Measurements from ENCODE around the gene SCAND1. TPM values are rescaled to one million over a fixed set of nuclear protein-coding genes. Genes with fewer than 3 reads are reported as not detected.

Gene SCAND1
- total and polyA plus RNA-seq, 9 of the 15 experiments (the other 6 are each of a cell fraction or from before 2014, with no cell fraction given) = 0.08 to 94.0 (median 5.8) TPM

DNA sequence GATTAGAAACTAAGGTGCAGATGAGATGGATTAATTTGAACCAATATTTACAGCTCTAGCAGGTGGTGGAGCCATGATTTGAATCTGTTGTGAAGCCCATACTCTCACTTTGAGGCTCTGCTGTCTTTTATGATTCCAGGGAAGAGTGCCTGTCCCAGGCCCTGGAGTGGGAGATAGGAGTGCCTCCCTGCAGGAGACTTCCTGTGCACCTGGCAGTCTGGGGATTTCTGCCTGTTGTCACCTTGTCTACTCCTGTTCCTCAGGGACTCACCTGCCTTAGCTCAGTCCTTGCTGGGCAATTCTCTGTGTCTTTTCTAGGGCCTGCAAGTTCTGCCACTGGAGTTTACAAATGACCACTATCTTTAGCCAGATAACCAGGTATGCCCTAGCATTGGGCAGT, 46.3 kb downstream of the SCAND1 start:
- no peaks in the 10 kb centered on the region for H3K9me3 ChIP-seq (replicated peaks; ENCODE audit: control insufficient read depth, insufficient read depth, low read depth, low read length)
- ATAC-seq (no peak; the same call in 1 of the 3 replicates), FAIRE-seq (no peak), DNase-seq (ENCODE audit: extremely low read depth in 1 of 4, low spot score in 3 of 4) (no peak)
- H3K9ac ChIP-seq (ENCODE audit: insufficient read depth in 1 of 2, low read depth in 2 of 2, low read length in 2 of 2) = peak overlapping the region in 1 of 2 experiments; percentile 54; a peak in 1 of 4 replicates
- POLR2A ChIA-PET = interaction anchor here (0.6 to 1.8 kb wide), 2 partner anchors 165 to 331 kb away, joined by 3 to 7 read pairs; partner anchors contain the start of gene RBM39
- H3K9me1 ChIP-seq (ENCODE audit: control insufficient read depth, insufficient read depth, low read length) = no peaks in the 10 kb centered on the region
- no peaks in the 10 kb centered on the region for H3K27me3 ChIP-seq (ENCODE audit: control insufficient read depth in 2 of 2, insufficient read depth in 2 of 2, low read length in 2 of 2)
- no TSS peak for BruUV-seq (replicated peaks)
- H3K27ac ChIP-seq (ENCODE audit: extremely low read depth, low read depth, low read length) = no peak overlapping the region
- H3K4me1 ChIP-seq (replicated peaks in 1 of 2; ENCODE audit: control insufficient read depth in 2 of 2, insufficient read depth in 2 of 2, low read length in 2 of 2) = peaks cover 20 to 53% of the 10 kb centered on the region in 2 experiments
- no peak overlapping the region for H2AFZ ChIP-seq (ENCODE audit: low read depth, low read length)
- no peak overlapping the region for H3K4me2 ChIP-seq (ENCODE audit: insufficient read depth, low read length)
- intact Hi-C loops (cut with micrococcal nuclease) = loop anchor here (10.0 kb wide), 1 partner anchor 133 kb away; the partner anchor contains the start of gene PHF20
- CTCF ChIA-PET (ENCODE audit: low intra/inter-chr PET ratio) = no interaction called here
- H3K79me2 ChIP-seq (ENCODE audit: control insufficient read depth, insufficient read depth, low read length) = peaks cover 10% of the 10 kb centered on the region; the same call in 2 of the 3 replicates
- peaks cover 22% of the 10 kb centered on the region; the same call in 2 of the 3 replicates for H3K36me3 ChIP-seq (ENCODE audit: control insufficient read depth, insufficient read depth, low read length)
- in situ Hi-C loops (cut with MboI) = no loop called here
- H4K20me1 ChIP-seq (replicated peaks; ENCODE audit: control insufficient read depth, insufficient read depth, low read length) = peaks cover 5% of the 10 kb centered on the region; the same call in 1 of the 2 replicates
- H3K4me3 ChIP-seq = no peak overlapping the region
- TF ChIP-seq TRIM28 (IDR thresholded peaks at IDR 0.05) (no peak), ERF (CRISPR knock-in tag; IDR thresholded peaks at IDR 0.05) (no peak), EHMT2 (IDR thresholded peaks at IDR 0.05) (no peak), SMARCC2 (IDR thresholded peaks at IDR 0.05; ENCODE audit: low read depth) (no peak), ASH1L (IDR thresholded peaks at IDR 0.05; ENCODE audit: borderline replicate concordance, low read depth, partially characterized antibody) (no peak), ETV5 (CRISPR knock-in tag; IDR thresholded peaks at IDR 0.05; ENCODE audit: low read depth) (no peak), KDM5B (IDR thresholded peaks at IDR 0.05; ENCODE audit: insufficient replicate concordance, low read depth, low read length) (no peak)
- TF ChIP-seq, protein P1, sequence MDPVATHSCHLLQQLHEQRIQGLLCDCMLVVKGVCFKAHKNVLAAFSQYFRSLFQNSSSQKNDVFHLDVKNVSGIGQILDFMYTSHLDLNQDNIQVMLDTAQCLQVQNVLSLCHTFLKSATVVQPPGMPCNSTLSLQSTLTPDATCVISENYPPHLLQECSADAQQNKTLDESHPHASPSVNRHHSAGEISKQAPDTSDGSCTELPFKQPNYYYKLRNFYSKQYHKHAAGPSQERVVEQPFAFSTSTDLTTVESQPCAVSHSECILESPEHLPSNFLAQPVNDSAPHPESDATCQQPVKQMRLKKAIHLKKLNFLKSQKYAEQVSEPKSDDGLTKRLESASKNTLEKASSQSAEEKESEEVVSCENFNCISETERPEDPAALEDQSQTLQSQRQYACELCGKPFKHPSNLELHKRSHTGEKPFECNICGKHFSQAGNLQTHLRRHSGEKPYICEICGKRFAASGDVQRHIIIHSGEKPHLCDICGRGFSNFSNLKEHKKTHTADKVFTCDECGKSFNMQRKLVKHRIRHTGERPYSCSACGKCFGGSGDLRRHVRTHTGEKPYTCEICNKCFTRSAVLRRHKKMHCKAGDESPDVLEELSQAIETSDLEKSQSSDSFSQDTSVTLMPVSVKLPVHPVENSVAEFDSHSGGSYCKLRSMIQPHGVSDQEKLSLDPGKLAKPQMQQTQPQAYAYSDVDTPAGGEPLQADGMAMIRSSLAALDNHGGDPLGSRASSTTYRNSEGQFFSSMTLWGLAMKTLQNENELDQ (CRISPR knock-in tag; IDR thresholded peaks at IDR 0.05; ENCODE audit: borderline replicate concordance) = no peak
- TF ChIP-seq, protein P2, sequence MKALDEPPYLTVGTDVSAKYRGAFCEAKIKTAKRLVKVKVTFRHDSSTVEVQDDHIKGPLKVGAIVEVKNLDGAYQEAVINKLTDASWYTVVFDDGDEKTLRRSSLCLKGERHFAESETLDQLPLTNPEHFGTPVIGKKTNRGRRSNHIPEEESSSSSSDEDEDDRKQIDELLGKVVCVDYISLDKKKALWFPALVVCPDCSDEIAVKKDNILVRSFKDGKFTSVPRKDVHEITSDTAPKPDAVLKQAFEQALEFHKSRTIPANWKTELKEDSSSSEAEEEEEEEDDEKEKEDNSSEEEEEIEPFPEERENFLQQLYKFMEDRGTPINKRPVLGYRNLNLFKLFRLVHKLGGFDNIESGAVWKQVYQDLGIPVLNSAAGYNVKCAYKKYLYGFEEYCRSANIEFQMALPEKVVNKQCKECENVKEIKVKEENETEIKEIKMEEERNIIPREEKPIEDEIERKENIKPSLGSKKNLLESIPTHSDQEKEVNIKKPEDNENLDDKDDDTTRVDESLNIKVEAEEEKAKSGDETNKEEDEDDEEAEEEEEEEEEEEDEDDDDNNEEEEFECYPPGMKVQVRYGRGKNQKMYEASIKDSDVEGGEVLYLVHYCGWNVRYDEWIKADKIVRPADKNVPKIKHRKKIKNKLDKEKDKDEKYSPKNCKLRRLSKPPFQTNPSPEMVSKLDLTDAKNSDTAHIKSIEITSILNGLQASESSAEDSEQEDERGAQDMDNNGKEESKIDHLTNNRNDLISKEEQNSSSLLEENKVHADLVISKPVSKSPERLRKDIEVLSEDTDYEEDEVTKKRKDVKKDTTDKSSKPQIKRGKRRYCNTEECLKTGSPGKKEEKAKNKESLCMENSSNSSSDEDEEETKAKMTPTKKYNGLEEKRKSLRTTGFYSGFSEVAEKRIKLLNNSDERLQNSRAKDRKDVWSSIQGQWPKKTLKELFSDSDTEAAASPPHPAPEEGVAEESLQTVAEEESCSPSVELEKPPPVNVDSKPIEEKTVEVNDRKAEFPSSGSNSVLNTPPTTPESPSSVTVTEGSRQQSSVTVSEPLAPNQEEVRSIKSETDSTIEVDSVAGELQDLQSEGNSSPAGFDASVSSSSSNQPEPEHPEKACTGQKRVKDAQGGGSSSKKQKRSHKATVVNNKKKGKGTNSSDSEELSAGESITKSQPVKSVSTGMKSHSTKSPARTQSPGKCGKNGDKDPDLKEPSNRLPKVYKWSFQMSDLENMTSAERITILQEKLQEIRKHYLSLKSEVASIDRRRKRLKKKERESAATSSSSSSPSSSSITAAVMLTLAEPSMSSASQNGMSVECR (CRISPR knock-in tag; IDR thresholded peaks at IDR 0.05) = no peak
- TF ChIP-seq, protein P3, sequence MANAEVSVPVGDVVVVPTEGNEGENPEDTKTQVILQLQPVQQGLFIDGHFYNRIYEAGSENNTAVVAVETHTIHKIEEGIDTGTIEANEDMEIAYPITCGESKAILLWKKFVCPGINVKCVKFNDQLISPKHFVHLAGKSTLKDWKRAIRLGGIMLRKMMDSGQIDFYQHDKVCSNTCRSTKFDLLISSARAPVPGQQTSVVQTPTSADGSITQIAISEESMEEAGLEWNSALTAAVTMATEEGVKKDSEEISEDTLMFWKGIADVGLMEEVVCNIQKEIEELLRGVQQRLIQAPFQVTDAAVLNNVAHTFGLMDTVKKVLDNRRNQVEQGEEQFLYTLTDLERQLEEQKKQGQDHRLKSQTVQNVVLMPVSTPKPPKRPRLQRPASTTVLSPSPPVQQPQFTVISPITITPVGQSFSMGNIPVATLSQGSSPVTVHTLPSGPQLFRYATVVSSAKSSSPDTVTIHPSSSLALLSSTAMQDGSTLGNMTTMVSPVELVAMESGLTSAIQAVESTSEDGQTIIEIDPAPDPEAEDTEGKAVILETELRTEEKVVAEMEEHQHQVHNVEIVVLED (CRISPR knock-in tag; IDR thresholded peaks at IDR 0.05) = no peak
- TF ChIP-seq, protein P4, sequence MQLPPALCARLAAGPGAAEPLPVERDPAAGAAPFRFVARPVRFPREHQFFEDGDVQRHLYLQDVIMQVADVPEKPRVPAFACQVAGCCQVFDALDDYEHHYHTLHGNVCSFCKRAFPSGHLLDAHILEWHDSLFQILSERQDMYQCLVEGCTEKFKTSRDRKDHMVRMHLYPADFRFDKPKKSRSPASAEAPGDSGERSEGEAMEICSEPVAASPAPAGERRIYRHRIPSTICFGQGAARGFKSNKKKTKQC (CRISPR knock-in tag; IDR thresholded peaks at IDR 0.05) = no peak

Data from K562 (cell line).